Activated CD8-positive, alpha-beta T cell treated with anti-CD3 and anti-CD28 coated beads for 36 hours (primary cell): Measurements from ENCODE around the gene PEBP1. TPM values are rescaled to one million over a fixed set of nuclear protein-coding genes. Genes with fewer than 3 reads are reported as not detected.

Source experiments
- ATAC-seq: fragments of 200-7000 bp; cut with Tn5 transposase; one replicate; pipeline ENCODE4 v1.10.0; 2021; ENCODE audit warnings: mild to moderate bottlenecking, moderate library complexity
- CTCF ChIA-PET: fragments of 350-600 bp; sonication (Branson Sonifier 250); formaldehyde crosslinking; loops from one replicate; lab custom pipeline; 2021; ENCODE audit warnings: antibody characterized with exemption; lab: Charles Lee
- POLR2A ChIA-PET: fragments of 350-600 bp; sonication (Branson Sonifier 250); formaldehyde crosslinking; loops from one replicate; lab custom pipeline; 2021; ENCODE audit warnings: antibody characterized with exemption; lab: Charles Lee
- DNase-seq: peaks from one replicate; pipeline ENCODE4 v3.0.0-alpha.2; 2020
- H3K27ac Mint-ChIP-seq: one replicate; pipeline ENCODE4 v1.8.0; 2021; ENCODE audit warnings: mild to moderate bottlenecking, mixed read lengths
- H3K27me3 Mint-ChIP-seq: one replicate; pipeline ENCODE4 v1.8.0; 2021; ENCODE audit warnings: mixed read lengths
- H3K36me3 Mint-ChIP-seq: one replicate; pipeline ENCODE4 v1.8.0; 2021; ENCODE audit warnings: low read depth, mixed read lengths
- H3K4me1 Mint-ChIP-seq: one replicate; pipeline ENCODE4 v1.8.0; 2021; ENCODE audit warnings: low read depth, mixed read lengths
- H3K4me3 Mint-ChIP-seq: one replicate; pipeline ENCODE4 v1.8.0; 2021; ENCODE audit warnings: mild to moderate bottlenecking, moderate library complexity, mixed read lengths
- H3K9me3 Mint-ChIP-seq: one replicate; pipeline ENCODE4 v1.8.0; 2021; ENCODE audit warnings: mixed read lengths
- CTCF ChIP-seq: fragments of 200-600 bp; IDR thresholded peaks from one replicate; pipeline ENCODE4 v1.8.0; 2022; ENCODE audit warnings: antibody characterized with exemption, mild to moderate bottlenecking
- intact Hi-C: fragments of 100-400 bp; cut with micrococcal nuclease; formaldehyde crosslinking; loops from one replicate; pipeline ENCODE4 v1.10.0; 2022
- total RNA-seq, 2 experiments: library from RNA; stranded (reverse); gene quantifications; one replicate each; pipeline ENCODE4 v1.2.3, GENCODE V29; 2021

The PEBP1 gene
- total RNA-seq, 2 experiments from 2014 or later: 122 to 128 TPM

GRCh38 chr12:118189741-118190191, 53.8 kb downstream of the PEBP1 start:
- Mint-ChIP-seq H3K36me3 (peaks cover 5% of the 10 kb centered on the region), H3K27me3 (no peaks in the 10 kb centered on the region), H3K4me3 (no peak overlapping the region), H3K27ac (no peak overlapping the region), H3K9me3 (no peaks in the 10 kb centered on the region), H3K4me1 (peaks cover 14% of the 10 kb centered on the region)
- no peak for ATAC-seq
- intact Hi-C loops: no loop called here
- no peak for DNase-seq
- no peak for TF ChIP-seq CTCF
- ChIA-PET CTCF (no interaction called here), POLR2A (interaction anchor here (0.6 kb wide), 1 partner anchor 39 kb away, joined by 3 read pairs; no protein-coding TSS in a partner anchor)

GRCh38 chr12:118190266-118190665, 54.3 kb downstream of the PEBP1 start:
- DNase-seq: no peak
- CTCF ChIA-PET: interaction anchor here (2.5 kb wide), 1 partner anchor 9 kb away, joined by 11 read pairs; no protein-coding TSS in a partner anchor
- Mint-ChIP-seq H3K27ac (no peak overlapping the region), H3K4me3 (no peak overlapping the region), H3K4me1 (peaks cover 14% of the 10 kb centered on the region), H3K9me3 (no peaks in the 10 kb centered on the region), H3K36me3 (peaks cover 6% of the 10 kb centered on the region), H3K27me3 (no peaks in the 10 kb centered on the region)
- no peak for TF ChIP-seq CTCF
- intact Hi-C loops: no loop called here
- POLR2A ChIA-PET: no interaction called here
- ATAC-seq: no peak

- intact Hi-C loops: no loop called here
- Mint-ChIP-seq H3K4me3 (no peak overlapping the region), H3K4me1 (no peaks in the 10 kb centered on the region), H3K36me3 (peaks cover 15% of the 10 kb centered on the region), H3K27me3 (no peaks in the 10 kb centered on the region), H3K9me3 (no peaks in the 10 kb centered on the region), H3K27ac (no peak overlapping the region)
- no peak for ATAC-seq
- no peak for TF ChIP-seq CTCF
- CTCF ChIA-PET: no interaction called here
- POLR2A ChIA-PET: no interaction called here
- no peak for DNase-seq
These were observed 57.6 kb downstream of the PEBP1 start for GRCh38 chr12:118193477-118193876.

GRCh38 chr12:118193958-118194357, 58.0 kb downstream of the PEBP1 start:
- no peaks in the 10 kb centered on the region for H3K4me1 Mint-ChIP-seq
- POLR2A ChIA-PET: no interaction called here
- no peak for ATAC-seq

More at GRCh38 chr12:118193958-118194357, 58.0 kb downstream of the PEBP1 start:
- no peak overlapping the region for H3K4me3 Mint-ChIP-seq
- CTCF ChIA-PET: no interaction called here
- intact Hi-C loops: no loop called here
- no peak overlapping the region for H3K27ac Mint-ChIP-seq
- DNase-seq: no peak
- no peaks in the 10 kb centered on the region for H3K27me3 Mint-ChIP-seq
- H3K36me3 Mint-ChIP-seq: peaks cover 16% of the 10 kb centered on the region
- no peak for TF ChIP-seq CTCF
- H3K9me3 Mint-ChIP-seq: no peaks in the 10 kb centered on the region

Other genes starting within 250 kb of the PEBP1 start
- gene KSR2, start 167.1 kb upstream of the PEBP1 start, total RNA-seq: under 1 TPM in 1 of 2 experiments, not detected in 1; 0.02 TPM
- 10 to 100 TPM; 59.8 to 65.6 TPM for gene RFC5, start 119.4 kb upstream of the PEBP1 start, total RNA-seq
- 10 to 100 TPM; 26.2 to 27.9 TPM for gene WSB2, start 74.9 kb upstream of the PEBP1 start, total RNA-seq
- gene VSIG10, start 32.1 kb upstream of the PEBP1 start, total RNA-seq: 1 to 10 TPM; 4.2 to 5.3 TPM
- gene TAOK3, start 236.8 kb downstream of the PEBP1 start, total RNA-seq: 10 to 100 TPM; 46.0 to 47.1 TPM
- gene SUDS3, start 240.4 kb downstream of the PEBP1 start, total RNA-seq: 10 to 100 TPM; 18.0 to 19.8 TPM